Lung (tissue), 12 donors: ENCODE data around the gene FUOM. TPM values are rescaled to one million over a fixed set of nuclear protein-coding genes. Genes with fewer than 3 reads are reported as not detected.

Source experiments
- ATAC-seq: fragments of 200-7000 bp; cut with Tn5 transposase; one replicate; pipeline ENCODE4 v1.9.1; 2020; ENCODE audit warnings: moderate number of reproducible peaks; ENCODE audit not compliant: insufficient read depth, low FRiP score
- DNase-seq, 3 donors: peaks; one replicate each; pipeline ENCODE4 v3.0.0-alpha.2; 2013 to 2017
- H3K27ac ChIP-seq, 2 donors: one replicate each; pipeline ENCODE4 v1.5.1; 2013; ENCODE audit warnings: mild to moderate bottlenecking in 2 of 2, moderate library complexity in 2 of 2, control low read depth in 1 of 2, inconsistent platforms in 1 of 2, low read depth in 1 of 2, low read length in 1 of 2
- H3K27me3 ChIP-seq, 3 donors: one replicate each; pipeline ENCODE4 v1.5.1; 2013; ENCODE audit warnings: low read length in 2 of 3; ENCODE audit not compliant: control insufficient read depth in 3 of 3, insufficient read depth in 3 of 3
- H3K36me3 ChIP-seq, 4 donors: one replicate each; pipeline ENCODE4 v1.5.1; 2013; ENCODE audit warnings: low read length in 4 of 4, mild to moderate bottlenecking in 1 of 4, moderate library complexity in 1 of 4; ENCODE audit not compliant: control insufficient read depth in 4 of 4, insufficient read depth in 4 of 4
- H3K4me1 ChIP-seq, 5 donors: one replicate each; pipeline ENCODE4 v1.5.1; 2013; ENCODE audit warnings: low read length in 5 of 5, mild to moderate bottlenecking in 2 of 5, moderate library complexity in 1 of 5; ENCODE audit not compliant: control insufficient read depth in 5 of 5, insufficient read depth in 5 of 5
- H3K4me3 ChIP-seq: one replicate; pipeline ENCODE4 v1.5.1; 2013; ENCODE audit warnings: mild to moderate bottlenecking, control low read depth, moderate library complexity
- H3K9ac ChIP-seq, 2 donors: one replicate each; pipeline ENCODE4 v1.5.1; 2013; ENCODE audit warnings: low read length in 2 of 2, control low read depth in 1 of 2; ENCODE audit not compliant: insufficient read depth in 1 of 2
- H3K9me3 ChIP-seq, 4 donors: one replicate each; pipeline ENCODE4 v1.5.1; 2013; ENCODE audit warnings: low read length in 3 of 4, mild to moderate bottlenecking in 1 of 4, moderate library complexity in 1 of 4; ENCODE audit not compliant: control insufficient read depth in 4 of 4, insufficient read depth in 3 of 4
- CTCF ChIP-seq: IDR thresholded peaks from 2 replicates; pipeline ENCODE4 v1.5.1; 2012; ENCODE audit warnings: mild to moderate bottlenecking; ENCODE audit errors: control extremely low read depth, extremely low read depth
- WGBS, 2 donors: extraction: QIAGEN DNeasy Blood & Tissue Kit; methylation state at CpG; one replicate each; pipeline ENCODE4 v1.1.7; 2013; 5-methylcytosine and 5-hydroxymethylcytosine counted together
- polyA plus RNA-seq, 2 donors: library from polyadenylated mRNA; stranded (reverse); fragments of 200-250 nt; gene quantifications; one replicate each; pipeline ENCODE4 v1.2.1, GENCODE V29; 2013
- total RNA-seq, 2 donors: library from RNA; depleted of rRNA in 1 of 2; stranded (reverse); fragments of >200 nt in 1 of 2; gene quantifications; one replicate each; pipeline ENCODE4 v1.2.1, GENCODE V29; 2014 to 2021
- donor health status: control.
- donor health status: control.
- donor health status: Bipolar disorder and iron deficiency.
- donor health status: healthy.
- donor health status: DM: yes; HTN: yes; CAD: no.

The FUOM gene
- total and polyA plus RNA-seq, 4 donors, result 8.4 to 41.4 (median 34.2) TPM

- TF ChIP-seq CTCF, result no peak
- H3K9ac ChIP-seq, result no peak overlapping the region
- peaks cover 0 to 5% (median 0%) of the 10 kb centered on the region in 5 donors for H3K4me1 ChIP-seq
- H3K9me3 ChIP-seq, result no peaks in the 10 kb centered on the region
- no peak for DNase-seq
- H3K4me3 ChIP-seq, result no peak overlapping the region
- H3K36me3 ChIP-seq, result peaks cover 0 to 6% (median 0%) of the 10 kb centered on the region in 4 donors
- 66 to 72% methylated on average over 24 of the region's 24 CpGs for WGBS, 2 donors
- ATAC-seq, result no peak
- H3K27me3 ChIP-seq, result no peaks in the 10 kb centered on the region
- no peak overlapping the region for H3K27ac ChIP-seq
Measured at GRCh38 chr10:133351408-133352318, 6.2 kb downstream of the FUOM start.

GRCh38 chr10:133350950-133351329 lies 6.9 kb downstream of the FUOM start:
- no peak for TF ChIP-seq CTCF
- no peak for ATAC-seq
- 48 to 49% methylated on average over 11 to 13 of the region's 13 CpGs for WGBS, 2 donors
- Histone ChIP-seq H3K36me3 (peaks cover 0 to 6% (median 0%) of the 10 kb centered on the region in 4 donors), H3K4me1 (no peaks in the 10 kb centered on the region), H3K27me3 (no peaks in the 10 kb centered on the region), H3K27ac (no peak overlapping the region), H3K9me3 (no peaks in the 10 kb centered on the region), H3K9ac (no peak overlapping the region), H3K4me3 (no peak overlapping the region)
- DNase-seq, result no peak

- no peak overlapping the region for H3K9ac ChIP-seq
- no peaks in the 10 kb centered on the region for H3K4me1 ChIP-seq
- no peak overlapping the region for H3K4me3 ChIP-seq
- no peak for DNase-seq
- no peak overlapping the region for H3K27ac ChIP-seq
- 76 to 79% methylated on average over 12 of the region's 12 CpGs for WGBS, 2 donors
- peaks cover 0 to 4% (median 0%) of the 10 kb centered on the region in 4 donors for H3K36me3 ChIP-seq
- no peak for TF ChIP-seq CTCF
- H3K9me3 ChIP-seq, result no peaks in the 10 kb centered on the region
- peaks cover 0 to 1% (median 0%) of the 10 kb centered on the region in 3 donors for H3K27me3 ChIP-seq
- ATAC-seq, result no peak
Measured at GRCh38 chr10:133350283-133350949, 7.4 kb downstream of the FUOM start.
